ENCODE measurements around the gene GPSM1.

Gene GPSM1

DNA sequence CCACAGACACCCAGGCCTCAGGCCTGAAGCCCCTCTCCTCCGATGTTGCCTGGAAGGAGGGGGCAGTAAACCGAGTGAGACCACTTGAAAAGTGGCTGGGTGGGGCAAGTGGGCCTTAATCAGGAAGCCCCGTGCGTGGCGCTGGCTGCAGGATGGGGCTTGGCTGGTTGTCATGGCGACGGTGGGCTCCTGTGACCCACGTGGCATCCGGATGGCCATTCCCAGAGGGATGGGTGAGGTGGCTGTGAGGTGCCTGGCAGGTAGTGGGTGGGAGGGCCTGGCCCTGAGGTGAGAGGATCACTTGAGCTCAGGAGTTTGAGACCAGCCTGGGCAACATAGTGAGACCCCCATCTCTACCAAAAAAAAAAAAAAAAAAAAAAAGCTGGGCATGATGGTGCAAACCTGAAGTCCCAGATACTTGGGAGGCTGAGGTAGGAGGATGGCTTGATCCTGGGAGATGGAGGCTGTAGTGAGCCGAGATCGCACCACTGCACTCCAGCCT, 5.2 kb downstream of the GPSM1 start:
- no peaks in the 10 kb centered on the region for H3K27me3 ChIP-seq (replicated peaks; ENCODE audit: control insufficient read depth, insufficient read depth, low read length, poor library complexity, severe bottlenecking)
- H3K27ac ChIP-seq (ENCODE audit: insufficient read depth, low read length, poor library complexity, severe bottlenecking), result no peak overlapping the region
- H3K9me3 ChIP-seq (ENCODE audit: control insufficient read depth, low read length), result no peaks in the 10 kb centered on the region
- no peak for DNase-seq
- H3K4me3 ChIP-seq (ENCODE audit: insufficient read depth, low read depth, low read length, poor library complexity, severe bottlenecking), result no peak overlapping the region
- H3K36me3 ChIP-seq (ENCODE audit: control insufficient read depth, insufficient read depth, low read length), result no peaks in the 10 kb centered on the region
- peaks cover 8% of the 10 kb centered on the region for H3K4me1 ChIP-seq (ENCODE audit: control insufficient read depth, insufficient read depth, low read length, poor library complexity, severe bottlenecking)

DNA sequence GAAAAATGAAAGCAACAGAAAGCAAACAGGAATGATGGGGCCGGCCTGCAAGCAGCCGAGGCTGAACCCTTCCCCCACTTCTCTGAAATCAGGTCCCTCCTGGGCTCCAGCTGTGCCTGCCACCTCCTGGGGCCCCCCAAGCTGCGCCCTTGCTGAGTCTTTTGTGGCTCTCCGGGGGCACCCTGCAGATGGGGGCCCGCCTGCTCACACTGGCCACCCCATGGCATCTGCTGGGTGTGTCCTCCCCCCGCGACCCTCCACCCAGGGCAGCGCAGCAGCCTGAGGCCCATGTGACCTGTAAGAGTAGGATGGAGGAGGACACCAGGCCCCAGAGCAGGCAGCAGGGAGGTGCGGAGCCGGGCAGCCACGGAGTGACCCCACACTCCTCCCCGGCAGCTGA, 5.7 kb downstream of the GPSM1 start:
- DNase-seq, result no peak
- Histone ChIP-seq H3K4me1 (ENCODE audit: control insufficient read depth, insufficient read depth, low read length, poor library complexity, severe bottlenecking) (peaks cover 7% of the 10 kb centered on the region), H3K9me3 (ENCODE audit: control insufficient read depth, low read length) (no peaks in the 10 kb centered on the region), H3K27ac (ENCODE audit: insufficient read depth, low read length, poor library complexity, severe bottlenecking) (no peak overlapping the region), H3K27me3 (replicated peaks; ENCODE audit: control insufficient read depth, insufficient read depth, low read length, poor library complexity, severe bottlenecking) (no peaks in the 10 kb centered on the region), H3K36me3 (ENCODE audit: control insufficient read depth, insufficient read depth, low read length) (no peaks in the 10 kb centered on the region), H3K4me3 (ENCODE audit: insufficient read depth, low read depth, low read length, poor library complexity, severe bottlenecking) (no peak overlapping the region)

DNA sequence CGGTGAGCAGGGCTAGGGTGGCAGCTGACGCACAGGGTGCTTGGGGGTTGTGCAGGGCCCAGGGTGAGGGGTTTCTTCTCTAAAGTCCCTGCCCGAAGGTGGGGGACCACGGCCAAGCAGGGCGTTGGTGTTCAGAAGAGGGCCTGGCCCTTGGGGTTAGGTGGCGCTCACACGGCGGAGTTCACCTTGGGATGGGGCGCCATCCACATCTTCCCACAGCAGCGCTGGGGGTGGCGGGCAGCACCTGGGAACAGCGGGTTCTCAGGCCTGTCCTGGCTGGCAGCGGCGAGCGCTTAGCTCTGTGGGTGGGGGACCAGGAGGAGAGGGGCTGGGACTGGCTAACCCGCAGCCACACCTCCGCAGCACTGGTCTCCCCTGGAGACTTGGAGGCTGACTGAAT, 6.1 kb downstream of the GPSM1 start:
- no peak overlapping the region for H3K27ac ChIP-seq (ENCODE audit: insufficient read depth, low read length, poor library complexity, severe bottlenecking)
- H3K4me1 ChIP-seq (ENCODE audit: control insufficient read depth, insufficient read depth, low read length, poor library complexity, severe bottlenecking), result peaks cover 2% of the 10 kb centered on the region
- H3K9me3 ChIP-seq (ENCODE audit: control insufficient read depth, low read length), result no peaks in the 10 kb centered on the region
- no peaks in the 10 kb centered on the region for H3K27me3 ChIP-seq (replicated peaks; ENCODE audit: control insufficient read depth, insufficient read depth, low read length, poor library complexity, severe bottlenecking)
- no peak overlapping the region for H3K4me3 ChIP-seq (ENCODE audit: insufficient read depth, low read depth, low read length, poor library complexity, severe bottlenecking)
- H3K36me3 ChIP-seq (ENCODE audit: control insufficient read depth, insufficient read depth, low read length), result no peaks in the 10 kb centered on the region
- no peak for DNase-seq

DNA sequence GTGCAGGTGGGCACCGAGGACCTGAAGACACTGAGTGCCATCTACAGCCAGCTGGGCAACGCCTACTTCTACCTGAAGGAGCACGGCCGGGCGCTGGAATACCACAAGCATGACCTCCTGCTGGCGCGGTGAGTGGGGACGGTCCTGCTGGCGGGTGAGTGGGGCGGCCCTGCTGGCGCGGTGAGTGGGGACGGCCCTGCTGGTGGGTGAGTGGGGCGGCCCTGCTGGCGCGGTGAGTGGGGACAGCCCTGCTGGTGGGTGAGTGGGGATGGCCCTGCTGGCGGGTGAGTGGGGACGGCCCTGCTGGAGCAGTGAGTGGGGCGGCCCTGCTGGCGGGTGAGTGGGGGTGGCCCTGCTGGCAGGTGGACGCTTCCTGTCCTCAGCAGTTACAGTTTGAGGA, 7.2 kb downstream of the GPSM1 start:
- H3K27me3 ChIP-seq (replicated peaks; ENCODE audit: control insufficient read depth, insufficient read depth, low read length, poor library complexity, severe bottlenecking), result no peaks in the 10 kb centered on the region
- no peaks in the 10 kb centered on the region for H3K9me3 ChIP-seq (ENCODE audit: control insufficient read depth, low read length)
- no peak for DNase-seq
- no peak overlapping the region for H3K27ac ChIP-seq (ENCODE audit: insufficient read depth, low read length, poor library complexity, severe bottlenecking)
- H3K4me1 ChIP-seq (ENCODE audit: control insufficient read depth, insufficient read depth, low read length, poor library complexity, severe bottlenecking), result no peaks in the 10 kb centered on the region
- no peaks in the 10 kb centered on the region for H3K36me3 ChIP-seq (ENCODE audit: control insufficient read depth, insufficient read depth, low read length)
- H3K4me3 ChIP-seq (ENCODE audit: insufficient read depth, low read depth, low read length, poor library complexity, severe bottlenecking), result no peak overlapping the region

DNA sequence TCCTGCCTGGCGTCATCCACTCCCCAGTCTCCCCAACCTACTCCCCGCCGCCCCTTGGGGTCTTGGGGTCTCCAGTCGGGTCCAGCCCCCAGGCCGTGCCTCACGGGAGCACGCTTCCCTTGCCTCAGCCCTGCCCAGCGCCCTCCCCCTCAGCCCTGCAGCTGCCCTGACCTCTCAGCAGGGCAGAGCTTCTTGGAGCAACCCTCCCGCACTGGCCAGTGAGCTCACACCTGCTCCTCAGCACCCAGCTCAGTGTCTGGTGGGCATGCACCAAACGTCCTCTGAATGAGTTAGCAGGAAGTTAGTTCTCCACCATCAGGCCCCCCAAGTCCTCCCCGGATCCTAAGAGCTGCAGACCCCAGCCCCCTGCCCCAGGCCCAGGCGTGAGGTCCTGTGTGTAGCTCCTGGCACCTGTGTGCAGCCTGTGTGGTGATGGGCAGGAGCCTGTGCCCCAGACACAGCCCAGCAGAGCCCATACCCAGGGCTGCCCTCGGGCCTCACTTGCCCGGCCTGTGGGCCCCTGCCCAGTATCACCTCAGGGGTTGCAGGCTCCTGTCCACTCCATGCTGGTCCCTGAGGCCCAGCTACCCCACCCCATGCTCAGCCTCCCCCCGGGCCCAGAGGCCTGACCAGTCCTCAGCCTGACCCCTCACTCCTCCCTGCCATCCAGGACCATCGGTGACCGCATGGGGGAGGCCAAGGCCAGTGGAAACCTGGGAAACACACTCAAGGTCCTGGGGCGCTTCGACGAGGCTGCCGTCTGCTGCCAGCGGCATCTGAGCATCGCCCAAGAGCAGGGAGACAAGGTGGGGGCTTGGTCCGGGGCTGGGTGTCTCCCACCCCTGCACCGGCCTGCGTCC, 8.2 kb downstream of the GPSM1 start:
- DNase-seq, result no peak
- Histone ChIP-seq H3K4me3 (ENCODE audit: insufficient read depth, low read depth, low read length, poor library complexity, severe bottlenecking) (no peak overlapping the region), H3K27ac (ENCODE audit: insufficient read depth, low read length, poor library complexity, severe bottlenecking) (no peak overlapping the region), H3K4me1 (ENCODE audit: control insufficient read depth, insufficient read depth, low read length, poor library complexity, severe bottlenecking) (no peaks in the 10 kb centered on the region), H3K27me3 (replicated peaks; ENCODE audit: control insufficient read depth, insufficient read depth, low read length, poor library complexity, severe bottlenecking) (no peaks in the 10 kb centered on the region), H3K9me3 (ENCODE audit: control insufficient read depth, low read length) (no peaks in the 10 kb centered on the region), H3K36me3 (ENCODE audit: control insufficient read depth, insufficient read depth, low read length) (no peaks in the 10 kb centered on the region)

DNA sequence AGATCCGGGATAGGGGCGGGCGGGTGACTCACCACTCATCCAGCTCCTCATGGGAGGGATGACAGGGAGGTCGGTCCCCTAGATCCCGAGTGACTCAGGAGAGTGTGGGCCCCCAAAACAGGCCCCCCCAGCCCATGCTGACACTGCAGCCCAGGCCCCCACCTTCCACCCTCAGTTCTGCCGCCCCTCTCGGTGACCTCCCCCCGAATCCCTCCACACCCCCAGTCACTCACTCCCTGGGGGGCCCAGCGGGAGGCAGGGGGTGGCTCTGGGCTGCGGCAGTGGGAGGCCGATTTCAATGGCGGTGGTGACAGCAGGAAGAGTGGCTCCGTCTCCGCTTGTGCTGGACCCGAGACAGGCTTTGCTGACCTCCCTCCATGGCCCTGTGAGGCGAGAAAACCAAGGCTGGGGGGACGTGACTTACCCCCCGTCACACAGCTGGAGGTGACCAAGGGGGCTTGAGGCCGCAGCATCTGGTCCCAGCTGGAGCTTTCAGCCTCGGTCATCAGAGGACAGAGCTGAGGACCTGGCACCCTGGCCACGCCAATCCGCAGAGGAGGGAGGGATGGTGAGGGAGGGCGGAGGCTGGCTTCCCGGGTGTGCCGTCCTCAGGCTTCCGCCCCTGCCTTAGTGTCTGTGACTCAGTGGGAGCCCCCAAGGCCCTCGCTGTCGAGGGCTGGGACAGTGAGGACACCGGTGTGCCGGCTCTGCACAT, 9.0 kb downstream of the GPSM1 start:
- H3K4me1 ChIP-seq (ENCODE audit: control insufficient read depth, insufficient read depth, low read length, poor library complexity, severe bottlenecking), result no peaks in the 10 kb centered on the region
- no peaks in the 10 kb centered on the region for H3K9me3 ChIP-seq (ENCODE audit: control insufficient read depth, low read length)
- H3K27ac ChIP-seq (ENCODE audit: insufficient read depth, low read length, poor library complexity, severe bottlenecking), result no peak overlapping the region
- no peaks in the 10 kb centered on the region for H3K36me3 ChIP-seq (ENCODE audit: control insufficient read depth, insufficient read depth, low read length)
- no peak for DNase-seq
- H3K4me3 ChIP-seq (ENCODE audit: insufficient read depth, low read depth, low read length, poor library complexity, severe bottlenecking), result no peak overlapping the region
- H3K27me3 ChIP-seq (replicated peaks; ENCODE audit: control insufficient read depth, insufficient read depth, low read length, poor library complexity, severe bottlenecking), result no peaks in the 10 kb centered on the region

DNA sequence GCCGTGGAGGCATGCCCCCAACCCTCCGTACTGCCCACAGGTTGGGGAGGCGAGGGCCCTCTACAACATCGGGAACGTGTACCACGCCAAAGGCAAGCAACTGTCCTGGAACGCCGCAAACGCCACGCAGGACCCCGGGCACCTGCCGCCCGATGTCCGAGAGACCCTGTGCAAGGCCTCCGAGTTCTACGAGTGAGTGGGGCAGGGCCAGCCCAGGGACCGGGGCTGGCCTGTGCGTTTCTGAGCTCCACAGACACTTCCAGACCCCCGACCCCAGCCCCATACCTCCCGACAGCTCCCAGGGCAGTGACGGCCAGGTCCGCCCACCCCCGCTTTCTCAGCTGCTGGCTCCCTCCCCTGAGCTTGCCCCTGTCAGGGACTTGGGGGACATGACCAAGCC, 9.5 kb downstream of the GPSM1 start:
- H3K36me3 ChIP-seq (ENCODE audit: control insufficient read depth, insufficient read depth, low read length), result no peaks in the 10 kb centered on the region
- no peaks in the 10 kb centered on the region for H3K4me1 ChIP-seq (ENCODE audit: control insufficient read depth, insufficient read depth, low read length, poor library complexity, severe bottlenecking)

DNA sequence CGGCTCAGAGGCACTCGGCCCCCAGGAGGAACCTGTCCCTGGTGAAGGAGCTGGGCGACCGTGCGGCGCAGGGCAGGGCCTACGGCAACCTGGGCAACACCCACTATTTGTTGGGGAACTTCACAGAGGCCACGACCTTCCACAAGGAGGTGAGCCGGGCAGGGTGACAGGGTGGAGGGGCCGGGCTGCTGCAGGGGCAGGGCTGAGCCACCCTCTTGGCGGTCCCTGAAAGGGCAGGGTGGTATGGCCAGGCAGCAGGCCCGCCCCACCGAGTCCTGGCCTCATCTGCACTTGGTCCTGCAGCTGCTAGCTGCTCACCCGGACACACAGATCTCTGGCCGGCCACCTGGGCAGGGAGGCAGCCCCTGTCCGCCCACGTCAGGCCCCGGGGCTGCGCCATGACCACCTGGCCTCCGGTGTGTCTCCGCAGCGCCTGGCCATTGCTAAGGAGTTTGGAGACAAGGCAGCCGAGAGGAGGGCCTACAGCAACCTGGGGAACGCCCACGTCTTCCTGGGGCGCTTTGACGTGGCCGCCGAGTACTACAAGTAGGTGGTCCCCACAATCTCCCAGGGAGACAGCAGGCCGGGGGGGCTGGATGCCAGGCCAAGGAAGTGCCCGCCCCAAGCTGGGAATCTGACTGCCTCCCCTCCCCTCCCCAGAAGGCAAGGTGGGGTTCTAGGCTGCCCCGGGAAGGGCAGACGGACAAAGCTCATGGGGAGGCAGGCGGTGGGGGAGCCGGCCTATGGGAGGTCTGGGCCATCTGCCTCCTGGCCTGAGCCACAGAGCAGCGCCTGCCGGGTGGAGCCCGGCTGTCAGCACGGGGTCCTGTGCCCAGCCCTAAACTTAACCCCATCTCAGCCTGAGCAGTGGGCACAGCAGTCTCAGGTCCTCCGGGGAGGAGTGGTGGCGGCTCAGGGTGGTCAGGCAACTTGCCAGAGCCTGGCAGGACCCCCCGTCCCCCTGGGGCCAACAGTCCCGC, 10.4 kb downstream of the GPSM1 start:
- Histone ChIP-seq H3K4me3 (ENCODE audit: insufficient read depth, low read depth, low read length, poor library complexity, severe bottlenecking) (no peak overlapping the region), H3K36me3 (ENCODE audit: control insufficient read depth, insufficient read depth, low read length) (no peaks in the 10 kb centered on the region), H3K9me3 (ENCODE audit: control insufficient read depth, low read length) (no peaks in the 10 kb centered on the region), H3K4me1 (ENCODE audit: control insufficient read depth, insufficient read depth, low read length, poor library complexity, severe bottlenecking) (peaks cover 6% of the 10 kb centered on the region), H3K27ac (ENCODE audit: insufficient read depth, low read length, poor library complexity, severe bottlenecking) (no peak overlapping the region), H3K27me3 (replicated peaks; ENCODE audit: control insufficient read depth, insufficient read depth, low read length, poor library complexity, severe bottlenecking) (no peaks in the 10 kb centered on the region)
- DNase-seq, result no peak

More for the DNA sequence above, 9.5 kb downstream of the GPSM1 start:
- H3K27ac ChIP-seq (ENCODE audit: insufficient read depth, low read length, poor library complexity, severe bottlenecking), result no peak overlapping the region
- no peak overlapping the region for H3K4me3 ChIP-seq (ENCODE audit: insufficient read depth, low read depth, low read length, poor library complexity, severe bottlenecking)
- no peak for DNase-seq
- no peaks in the 10 kb centered on the region for H3K27me3 ChIP-seq (replicated peaks; ENCODE audit: control insufficient read depth, insufficient read depth, low read length, poor library complexity, severe bottlenecking)
- H3K9me3 ChIP-seq (ENCODE audit: control insufficient read depth, low read length), result no peaks in the 10 kb centered on the region

DNA sequence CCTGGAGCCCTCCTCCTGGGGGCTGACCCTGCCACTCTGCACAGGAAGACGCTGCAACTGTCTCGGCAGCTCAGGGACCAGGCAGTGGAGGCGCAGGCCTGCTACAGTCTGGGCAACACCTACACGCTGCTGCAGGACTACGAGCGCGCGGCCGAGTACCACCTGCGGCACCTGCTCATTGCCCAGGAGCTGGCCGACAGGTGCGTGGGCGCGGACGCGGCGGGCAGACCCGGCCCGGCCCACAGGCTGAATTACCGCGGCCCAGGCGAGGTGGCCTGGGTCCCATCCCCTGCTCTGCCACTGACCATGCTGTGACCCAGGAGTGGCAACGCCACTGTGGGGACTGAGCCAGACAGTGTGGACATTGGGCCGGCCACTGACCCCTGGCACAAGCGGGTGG, 11.2 kb downstream of the GPSM1 start:
- H3K4me1 ChIP-seq (ENCODE audit: control insufficient read depth, insufficient read depth, low read length, poor library complexity, severe bottlenecking), result peaks cover 6% of the 10 kb centered on the region
- H3K9me3 ChIP-seq (ENCODE audit: control insufficient read depth, low read length), result no peaks in the 10 kb centered on the region
- H3K4me3 ChIP-seq (ENCODE audit: insufficient read depth, low read depth, low read length, poor library complexity, severe bottlenecking), result no peak overlapping the region
- H3K27ac ChIP-seq (ENCODE audit: insufficient read depth, low read length, poor library complexity, severe bottlenecking), result no peak overlapping the region
- H3K27me3 ChIP-seq (replicated peaks; ENCODE audit: control insufficient read depth, insufficient read depth, low read length, poor library complexity, severe bottlenecking), result no peaks in the 10 kb centered on the region
- DNase-seq, result no peak
- no peaks in the 10 kb centered on the region for H3K36me3 ChIP-seq (ENCODE audit: control insufficient read depth, insufficient read depth, low read length)
